Left lung (tissue), 10 donors: ENCODE data around the gene YAE1. TPM values are rescaled to one million over a fixed set of nuclear protein-coding genes. Genes with fewer than 3 reads are reported as not detected.

Experiments
- ATAC-seq: fragments of 200-7000 bp; cut with Tn5 transposase; one replicate; pipeline ENCODE4 v1.9.1; 2020; ENCODE audit warnings: moderate library complexity
- DNase-seq, 4 donors: peaks; one replicate each; pipeline ENCODE4 v3.0.0-alpha.2; 2013 to 2020
- H3K27ac ChIP-seq, 2 donors: fragments of 200-600 bp; sonication (generic) in 1 of 2; one replicate each; pipeline versions ENCODE4 v1.5.0 to v1.8.0; 2020 to 2021
- H3K27me3 ChIP-seq, 2 donors: fragments of 200-600 bp; sonication (generic) in 1 of 2; one replicate each; pipeline versions ENCODE4 v1.5.0 to v1.8.0; 2020 to 2021
- H3K36me3 ChIP-seq, 2 donors: fragments of 200-600 bp; sonication (generic) in 1 of 2; one replicate each; pipeline versions ENCODE4 v1.5.0 to v1.8.0; 2020 to 2021
- H3K4me1 ChIP-seq, 2 donors: fragments of 200-600 bp; one replicate each; pipeline ENCODE4 v1.8.0; 2021
- H3K4me3 ChIP-seq, 2 donors: fragments of 200-600 bp; sonication (generic) in 1 of 2; one replicate each; pipeline versions ENCODE4 v1.5.0 to v1.8.0; 2020 to 2021; ENCODE audit warnings: mild to moderate bottlenecking in 1 of 2
- H3K9me3 ChIP-seq, 2 donors: fragments of 200-600 bp; sonication (generic) in 1 of 2; one replicate each; pipeline versions ENCODE4 v1.5.0 to v1.8.0; 2020 to 2021
- CTCF ChIP-seq, 2 donors: fragments of 200-600 bp; sonication (generic) in 1 of 2; IDR thresholded peaks; one replicate each; pipeline versions ENCODE4 v1.5.0 to v1.8.0; 2021; ENCODE audit warnings: antibody characterized with exemption in 2 of 2
- intact Hi-C, 2 donors: fragments of 100-400 bp; cut with DNase I; formaldehyde crosslinking; loops; one replicate each; pipeline versions ENCODE4 v1.11.2 to v1.14.2; 2022
- polyA plus RNA-seq, 6 donors: library from polyadenylated mRNA; unstranded; fragments of 120-200 nt; gene quantifications; one replicate each; pipeline ENCODE4 v1.2.1, GENCODE V29; 2013; ENCODE audit not compliant: insufficient read length in 6 of 6
- total RNA-seq, 2 donors: library from RNA; stranded (reverse); fragmentation: NEBNext Ultra II Directional; extraction: Animal tissue kit (Norgen Biotek cat#: 25700); gene quantifications; one replicate each; pipeline ENCODE4 v1.2.1, GENCODE V29; 2021
- donor health status: DM: no; HTN: yes; CAD: no.
- donor health status: DM: no; HTN: no; CAD: no.

YAE1 gene
- total and polyA plus RNA-seq, 8 donors, result 16.8 to 62.4 (median 50.7) TPM

- Histone ChIP-seq H3K9me3 (no peaks in the 10 kb centered on the region), H3K36me3 (no peaks in the 10 kb centered on the region), H3K4me1 (peaks cover 4 to 15% of the 10 kb centered on the region in 2 donors), H3K4me3 (no peak overlapping the region), H3K27ac (no peak overlapping the region), H3K27me3 (peaks cover 0 to 24% of the 10 kb centered on the region in 2 donors)
- intact Hi-C loops, result no loop called here
- no peak for TF ChIP-seq CTCF (IDR thresholded peaks at IDR 0.05)
- ATAC-seq (no peak), DNase-seq (no peak)
Observed at GRCh38 chr7:39613577-39613976, 47.4 kb downstream of the YAE1 start.

GRCh38 chr7:39614299-39614698 is 48.1 kb downstream of the YAE1 start:
- ATAC-seq (no peak), DNase-seq (no peak)
- no peak for TF ChIP-seq CTCF (IDR thresholded peaks at IDR 0.05)
- Histone ChIP-seq H3K4me3 (no peak overlapping the region), H3K27me3 (peaks cover 0 to 17% of the 10 kb centered on the region in 2 donors), H3K4me1 (peaks cover 2 to 8% of the 10 kb centered on the region in 2 donors), H3K9me3 (no peaks in the 10 kb centered on the region), H3K36me3 (no peaks in the 10 kb centered on the region), H3K27ac (no peak overlapping the region)
- intact Hi-C loops, result no loop called here

- no peak for TF ChIP-seq CTCF (IDR thresholded peaks at IDR 0.05)
- Histone ChIP-seq H3K4me3 (no peak overlapping the region), H3K9me3 (no peaks in the 10 kb centered on the region), H3K27ac (no peak overlapping the region), H3K4me1 (no peaks in the 10 kb centered on the region), H3K27me3 (peaks cover 0 to 5% of the 10 kb centered on the region in 2 donors), H3K36me3 (no peaks in the 10 kb centered on the region)
- no peak for ATAC-seq
- DNase-seq, result no peak
- intact Hi-C loops, result no loop called here
Observed at GRCh38 chr7:39615350-39615975, 49.3 kb downstream of the YAE1 start.

- Histone ChIP-seq H3K27ac (no peak overlapping the region), H3K4me3 (no peak overlapping the region), H3K4me1 (peaks cover 0 to 3% of the 10 kb centered on the region in 2 donors), H3K9me3 (no peaks in the 10 kb centered on the region), H3K27me3 (no peaks in the 10 kb centered on the region), H3K36me3 (no peaks in the 10 kb centered on the region)
- ATAC-seq (no peak), DNase-seq (no peak)
- intact Hi-C loops, result no loop called here
- TF ChIP-seq CTCF (IDR thresholded peaks at IDR 0.05), result no peak
Observed at GRCh38 chr7:39616138-39616537, 49.9 kb downstream of the YAE1 start.

- intact Hi-C loops, result no loop called here
- no peak for TF ChIP-seq CTCF (IDR thresholded peaks at IDR 0.05)
- H3K27ac ChIP-seq, result no peak overlapping the region
- H3K4me3 ChIP-seq, result no peak overlapping the region
- H3K27me3 ChIP-seq, result no peaks in the 10 kb centered on the region
- no peak for DNase-seq
- peaks cover 0 to 12% of the 10 kb centered on the region in 2 donors for H3K4me1 ChIP-seq
- no peak for ATAC-seq
- H3K36me3 ChIP-seq, result no peaks in the 10 kb centered on the region
- no peaks in the 10 kb centered on the region for H3K9me3 ChIP-seq
Observed at GRCh38 chr7:39617005-39617404, 50.8 kb downstream of the YAE1 start.
